ENCODE results near the gene THEMIS2. TPM values are rescaled to one million over a fixed set of nuclear protein-coding genes. Genes with fewer than 3 reads are reported as not detected.

The THEMIS2 gene
- total and polyA plus RNA-seq, 8 donors: 5.3 to 44.0 (median 16.6) TPM

GRCh38 chr1:27858072-27858948 is 14.0 kb upstream of the THEMIS2 start:
- Histone ChIP-seq H3K4me3 (no peak overlapping the region), H3K9me3 (no peaks in the 10 kb centered on the region), H3K27me3 (no peaks in the 10 kb centered on the region), H3K36me3 (no peaks in the 10 kb centered on the region), H3K4me1 (peaks cover 0 to 18% (median 3%) of the 10 kb centered on the region in 4 donors), H3K27ac (peak overlapping the region in 1 of 5 donors; percentile 5)
- TF ChIP-seq CTCF (IDR thresholded peaks at IDR 0.05) (peak in 6 of 7 experiments; percentile 89 to 98 (median 96)), POLR2A (IDR thresholded peaks at IDR 0.05) (no peak), POLR2AphosphoS5 (IDR thresholded peaks at IDR 0.05) (peak in 1 of 3 donors; percentile 75), EP300 (IDR thresholded peaks at IDR 0.05) (no peak)
- 32 to 45% (median 37%) methylated on average over 7 to 10 of the region's 10 CpGs for WGBS, 5 donors
- DNase-seq: peak; percentile 90 to 91
- intact Hi-C loops (cut with DNase I; ENCODE audit: low total_unique reads): no loop called here

DNA sequence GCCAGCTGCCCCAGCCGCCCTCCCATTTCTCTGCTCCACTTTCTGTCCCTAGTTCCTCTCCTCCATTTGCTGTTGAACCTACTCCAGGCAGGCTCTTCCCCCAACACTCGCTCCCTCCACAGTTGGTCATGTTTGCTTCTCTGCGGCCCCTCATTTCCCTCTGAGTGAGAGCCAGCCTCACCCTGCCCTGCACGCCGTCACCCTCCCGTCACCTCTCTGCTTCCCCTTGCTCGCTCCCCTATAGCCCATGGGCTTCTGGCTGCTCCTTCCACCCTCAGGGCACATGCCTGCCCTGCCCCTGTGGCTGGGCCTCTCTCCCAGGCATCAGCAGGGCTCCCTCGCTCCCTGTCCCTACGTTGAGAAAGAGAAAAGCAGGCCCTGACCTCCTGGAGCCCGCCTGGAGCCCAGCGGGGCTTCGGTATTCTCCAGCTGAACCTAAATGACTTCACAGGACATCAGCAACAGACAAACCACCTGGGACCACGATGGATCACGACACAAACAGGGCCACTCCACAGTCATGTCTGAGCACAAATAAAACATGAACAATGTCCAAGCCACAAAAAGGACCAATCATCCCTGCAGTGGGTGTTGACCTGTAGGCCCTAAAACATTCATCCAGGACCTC is 13.3 kb upstream of the THEMIS2 start:
- H3K27me3 ChIP-seq: no peaks in the 10 kb centered on the region
- no peak overlapping the region for H3K27ac ChIP-seq
- WGBS, 5 donors: 85 to 91% (median 86%) methylated on average over 13 to 14 of the region's 14 CpGs
- peaks cover 0 to 18% (median 3%) of the 10 kb centered on the region in 4 donors for H3K4me1 ChIP-seq
- DNase-seq: no peak
- H3K9me3 ChIP-seq: no peaks in the 10 kb centered on the region
- intact Hi-C loops (cut with DNase I; ENCODE audit: low total_unique reads): no loop called here
- H3K4me3 ChIP-seq: no peak overlapping the region
- TF ChIP-seq POLR2AphosphoS5 (IDR thresholded peaks at IDR 0.05): no peak
- no peak for TF ChIP-seq EP300 (IDR thresholded peaks at IDR 0.05)
- TF ChIP-seq CTCF (IDR thresholded peaks at IDR 0.05): no peak
- TF ChIP-seq POLR2A (IDR thresholded peaks at IDR 0.05): no peak
- H3K36me3 ChIP-seq: no peaks in the 10 kb centered on the region

DNA sequence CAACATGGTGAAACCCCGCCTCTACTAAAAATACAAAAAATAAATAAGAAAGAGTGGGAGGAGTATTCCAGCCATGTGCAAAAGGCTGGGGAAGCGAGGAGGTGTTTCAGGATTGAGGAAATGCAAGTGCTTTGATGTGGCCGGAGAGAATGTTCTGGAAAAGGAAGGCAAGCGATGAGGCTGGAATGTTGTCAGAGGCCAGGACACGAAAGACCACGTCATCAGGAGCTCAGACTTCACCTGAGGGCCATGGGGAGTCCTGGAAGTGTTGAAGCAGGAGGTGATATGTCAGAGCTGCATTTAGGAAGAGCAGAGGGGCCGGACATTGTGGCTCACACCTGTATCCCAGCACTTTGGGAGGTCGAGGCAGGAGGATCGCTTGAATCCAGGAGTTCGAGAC is 10.9 kb upstream of the THEMIS2 start:
- H3K9me3 ChIP-seq: no peaks in the 10 kb centered on the region
- peaks cover 0 to 18% (median 3%) of the 10 kb centered on the region in 4 donors for H3K4me1 ChIP-seq
- TF ChIP-seq POLR2A (IDR thresholded peaks at IDR 0.05) (no peak), EP300 (IDR thresholded peaks at IDR 0.05) (no peak)
- WGBS, 5 donors: 86 to 89% (median 87%) methylated on average over 10 of the region's 10 CpGs
- intact Hi-C loops (cut with DNase I; ENCODE audit: low total_unique reads): loop anchor here (10.0 kb wide), 1 partner anchor 113 kb away; no protein-coding TSS in a partner anchor
- H3K27ac ChIP-seq: no peak overlapping the region
- no peak for DNase-seq
- H3K4me3 ChIP-seq: no peak overlapping the region
- no peaks in the 10 kb centered on the region for H3K36me3 ChIP-seq
- no peaks in the 10 kb centered on the region for H3K27me3 ChIP-seq

DNA sequence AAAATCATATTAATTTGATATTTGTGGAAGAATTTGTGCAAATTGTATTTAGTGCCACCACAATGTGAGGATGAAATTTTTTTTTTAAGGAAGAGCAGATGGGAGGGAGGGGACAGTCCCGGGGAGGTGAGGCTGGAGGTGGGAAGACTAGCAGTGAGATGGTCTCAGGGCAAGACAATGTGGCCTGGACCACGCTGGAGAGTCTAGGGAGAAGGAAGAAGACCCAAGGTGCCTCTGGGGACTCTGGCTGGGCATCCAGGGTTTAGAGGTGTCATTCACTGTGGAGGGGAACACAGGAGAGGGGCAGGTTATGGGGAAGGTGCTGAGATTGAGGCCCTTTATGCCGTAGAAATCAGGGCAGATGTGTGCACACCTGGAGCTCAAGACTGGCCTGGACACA is 10.3 kb upstream of the THEMIS2 start:
- Histone ChIP-seq H3K27ac (peak overlapping the region in 2 of 5 donors; percentile 75 to 81), H3K4me1 (peaks cover 0 to 18% (median 3%) of the 10 kb centered on the region in 4 donors), H3K4me3 (no peak overlapping the region), H3K36me3 (no peaks in the 10 kb centered on the region), H3K27me3 (no peaks in the 10 kb centered on the region), H3K9me3 (no peaks in the 10 kb centered on the region)
- intact Hi-C loops (cut with DNase I; ENCODE audit: low total_unique reads): loop anchor here (10.0 kb wide), 1 partner anchor 113 kb away; no protein-coding TSS in a partner anchor
- DNase-seq: no peak
- TF ChIP-seq POLR2AphosphoS5 (IDR thresholded peaks at IDR 0.05) (no peak), CTCF (IDR thresholded peaks at IDR 0.05) (no peak), EP300 (IDR thresholded peaks at IDR 0.05) (no peak), POLR2A (IDR thresholded peaks at IDR 0.05) (no peak)
- WGBS, 5 donors: 80 to 93% (median 87%) methylated on average over 3 of the region's 3 CpGs

All from stomach (tissue), 9 donors.